Astrocyte of the cerebellum (primary cell): ENCODE measurements around the gene MS4A18.

Experiments
- DNase-seq: peaks from one replicate; pipeline ENCODE4 v3.0.0-alpha.2; 2011; ENCODE audit warnings: low read depth
- H3K4me3 ChIP-seq: 2 replicates; pipeline ENCODE4 v1.5.1; 2011; ENCODE audit warnings: mild to moderate bottlenecking, low read depth, low read length, moderate library complexity
- CTCF ChIP-seq: IDR thresholded peaks from 2 replicates; pipeline ENCODE4 v1.5.1; 2012; ENCODE audit warnings: low read length, low read depth, moderate library complexity, mild to moderate bottlenecking; ENCODE audit errors: missing control alignments
- in situ Hi-C: cut with HindIII; loops from 2 replicates; pipeline ENCODE4 v1.10.0; 2017; ENCODE audit warnings: low sequenced_read_pairs

The MS4A18 gene

GRCh38 chr11:60700689-60701468 is 23.6 kb upstream of the MS4A18 start:
- in situ Hi-C loops, result no loop called here
- DNase-seq, result no peak
- TF ChIP-seq CTCF, result peak; percentile 40
- no peak overlapping the region for H3K4me3 ChIP-seq

GRCh38 chr11:60701469-60701818 is 23.1 kb upstream of the MS4A18 start:
- TF ChIP-seq CTCF, result no peak
- DNase-seq, result no peak
- in situ Hi-C loops, result no loop called here
- H3K4me3 ChIP-seq, result no peak overlapping the region

- TF ChIP-seq CTCF, result no peak
- in situ Hi-C loops, result no loop called here
- no peak overlapping the region for H3K4me3 ChIP-seq
- DNase-seq, result no peak
Observed at GRCh38 chr11:60703374-60703773, 21.1 kb upstream of the MS4A18 start.

GRCh38 chr11:60705895-60706294 is 18.6 kb upstream of the MS4A18 start:
- H3K4me3 ChIP-seq, result no peak overlapping the region

GRCh38 chr11:60706931-60707330 is 17.6 kb upstream of the MS4A18 start:
- TF ChIP-seq CTCF, result no peak
- DNase-seq, result no peak
- in situ Hi-C loops, result no loop called here
- no peak overlapping the region for H3K4me3 ChIP-seq

More at GRCh38 chr11:60705895-60706294, 18.6 kb upstream of the MS4A18 start:
- no peak for DNase-seq
- in situ Hi-C loops, result no loop called here
- TF ChIP-seq CTCF, result no peak

GRCh38 chr11:60710482-60710881 is 14.0 kb upstream of the MS4A18 start:
- in situ Hi-C loops, result no loop called here
- DNase-seq, result no peak
- no peak for TF ChIP-seq CTCF

More at GRCh38 chr11:60710482-60710881, 14.0 kb upstream of the MS4A18 start:
- no peak overlapping the region for H3K4me3 ChIP-seq
